Fibroblast of skin of right biceps (primary cell): ENCODE data around the gene KRTAP10-7.
"Not testable (repeated sequence)": the region's sequence is repeated elsewhere in the genome, so short reads cannot be mapped to it uniquely, and the experiment has no call there.

Source experiments
- DNase-seq: peaks from one replicate; pipeline ENCODE4 v3.0.0-alpha.2; 2013

The KRTAP10-7 gene

DNA sequence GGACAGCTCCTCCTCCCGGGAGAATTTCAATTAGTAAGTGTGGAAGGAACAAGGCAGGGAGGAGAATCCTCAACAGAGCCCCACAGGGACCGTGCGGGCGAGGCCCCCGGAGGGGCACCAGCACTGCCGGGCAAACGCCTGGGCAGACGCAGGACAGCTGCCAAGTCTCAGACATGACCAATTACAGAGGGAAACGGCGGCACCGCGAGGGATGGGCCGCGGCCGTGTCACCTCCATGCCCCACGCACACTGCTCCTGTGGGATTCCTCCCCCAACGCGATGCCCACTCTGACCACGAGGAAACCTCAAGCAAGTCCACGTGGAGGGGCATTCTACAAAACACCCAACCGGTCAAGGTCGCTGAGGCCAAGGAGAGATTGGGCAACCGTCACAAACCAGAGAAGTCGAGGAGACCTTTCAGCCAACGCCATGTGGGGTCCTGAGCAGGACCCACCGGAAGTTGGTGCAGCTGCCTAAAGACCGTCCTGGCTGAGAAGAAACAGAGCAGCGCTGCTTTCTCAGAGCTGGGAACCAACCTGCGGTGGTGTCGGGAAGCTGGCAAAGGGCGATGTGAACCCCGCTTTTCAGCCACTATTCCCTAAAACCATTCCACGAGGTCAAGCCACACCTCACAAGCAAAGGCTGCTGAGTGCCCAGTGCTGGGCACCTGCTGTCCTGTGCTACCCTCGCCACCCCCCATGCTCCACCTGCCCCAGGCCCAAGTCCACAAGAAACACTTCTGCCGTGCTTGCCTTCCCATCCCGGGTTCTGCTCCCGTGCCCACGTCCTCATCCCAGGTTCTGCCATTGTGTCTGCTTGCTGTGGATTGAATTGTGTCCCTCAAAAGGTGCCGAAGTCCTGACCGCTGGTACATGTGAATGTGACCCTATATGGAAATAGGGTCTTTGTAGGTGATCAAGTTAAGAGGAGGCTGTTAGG, 28.3 kb upstream of the KRTAP10-7 start:
- DNase-seq = no peak

DNA sequence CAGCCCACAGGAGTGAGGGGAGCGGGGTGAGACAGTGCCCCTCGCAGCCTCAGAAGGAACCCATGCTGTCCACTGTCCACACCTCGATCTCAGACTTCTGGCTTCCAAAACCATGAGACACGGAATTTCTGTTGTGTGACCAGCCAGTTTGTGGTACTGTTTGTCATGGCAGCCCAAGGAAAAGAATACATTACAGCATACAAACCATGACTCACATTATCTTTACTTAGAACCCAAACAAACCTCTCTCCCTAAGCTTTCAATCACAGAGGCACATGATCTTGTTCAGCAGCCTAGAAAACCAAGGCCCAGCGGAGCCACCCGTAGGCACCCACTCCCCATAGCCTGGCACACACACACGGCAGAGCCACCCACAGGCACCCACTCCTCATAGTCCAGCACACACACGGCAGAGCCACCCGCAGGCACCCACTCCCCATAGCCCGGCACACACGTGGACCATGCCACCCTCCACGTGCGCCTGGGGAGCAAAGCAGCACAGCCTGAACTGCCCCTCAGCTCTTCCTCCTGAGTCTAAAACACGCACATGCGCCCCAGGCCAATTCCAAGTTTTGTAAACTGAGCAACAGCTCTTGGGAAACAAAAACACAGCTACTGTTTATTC, 27.3 kb upstream of the KRTAP10-7 start:
- no peak for DNase-seq

DNA sequence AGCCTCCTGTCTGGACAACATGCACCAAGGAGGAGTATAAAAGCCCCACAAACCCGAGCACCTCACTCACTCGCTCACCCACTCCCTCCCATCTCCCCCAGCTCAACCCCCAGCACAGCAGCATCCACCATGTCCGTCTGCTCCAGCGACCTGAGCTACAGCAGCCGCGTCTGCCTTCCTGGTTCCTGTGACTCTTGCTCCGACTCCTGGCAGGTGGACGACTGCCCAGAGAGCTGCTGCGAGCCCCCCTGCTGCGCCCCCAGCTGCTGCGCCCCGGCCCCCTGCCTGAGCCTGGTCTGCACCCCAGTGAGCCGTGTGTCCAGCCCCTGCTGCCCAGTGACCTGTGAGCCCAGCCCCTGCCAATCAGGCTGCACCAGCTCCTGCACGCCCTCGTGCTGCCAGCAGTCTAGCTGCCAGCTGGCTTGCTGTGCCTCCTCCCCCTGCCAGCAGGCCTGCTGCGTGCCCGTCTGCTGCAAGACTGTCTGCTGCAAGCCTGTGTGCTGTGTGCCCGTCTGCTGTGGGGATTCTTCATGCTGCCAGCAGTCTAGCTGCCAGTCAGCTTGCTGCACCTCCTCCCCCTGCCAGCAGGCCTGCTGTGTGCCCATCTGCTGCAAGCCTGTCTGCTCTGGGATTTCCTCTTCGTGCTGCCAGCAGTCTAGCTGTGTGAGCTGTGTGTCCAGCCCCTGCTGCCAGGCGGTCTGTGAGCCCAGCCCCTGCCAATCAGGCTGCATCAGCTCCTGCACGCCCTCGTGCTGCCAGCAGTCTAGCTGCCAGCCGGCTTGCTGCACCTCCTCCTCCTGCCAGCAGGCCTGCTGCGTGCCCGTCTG, 26.6 kb upstream of the KRTAP10-7 start, which contains the start of gene KRTAP10-4:
Gene KRTAP10-4, plus strand, starts transcription at position 100 of the 827 bp plus-strand sequence. Its CDS starts 30 bp downstream, at position 130.
- DNase-seq = not testable (repeated sequence)

DNA sequence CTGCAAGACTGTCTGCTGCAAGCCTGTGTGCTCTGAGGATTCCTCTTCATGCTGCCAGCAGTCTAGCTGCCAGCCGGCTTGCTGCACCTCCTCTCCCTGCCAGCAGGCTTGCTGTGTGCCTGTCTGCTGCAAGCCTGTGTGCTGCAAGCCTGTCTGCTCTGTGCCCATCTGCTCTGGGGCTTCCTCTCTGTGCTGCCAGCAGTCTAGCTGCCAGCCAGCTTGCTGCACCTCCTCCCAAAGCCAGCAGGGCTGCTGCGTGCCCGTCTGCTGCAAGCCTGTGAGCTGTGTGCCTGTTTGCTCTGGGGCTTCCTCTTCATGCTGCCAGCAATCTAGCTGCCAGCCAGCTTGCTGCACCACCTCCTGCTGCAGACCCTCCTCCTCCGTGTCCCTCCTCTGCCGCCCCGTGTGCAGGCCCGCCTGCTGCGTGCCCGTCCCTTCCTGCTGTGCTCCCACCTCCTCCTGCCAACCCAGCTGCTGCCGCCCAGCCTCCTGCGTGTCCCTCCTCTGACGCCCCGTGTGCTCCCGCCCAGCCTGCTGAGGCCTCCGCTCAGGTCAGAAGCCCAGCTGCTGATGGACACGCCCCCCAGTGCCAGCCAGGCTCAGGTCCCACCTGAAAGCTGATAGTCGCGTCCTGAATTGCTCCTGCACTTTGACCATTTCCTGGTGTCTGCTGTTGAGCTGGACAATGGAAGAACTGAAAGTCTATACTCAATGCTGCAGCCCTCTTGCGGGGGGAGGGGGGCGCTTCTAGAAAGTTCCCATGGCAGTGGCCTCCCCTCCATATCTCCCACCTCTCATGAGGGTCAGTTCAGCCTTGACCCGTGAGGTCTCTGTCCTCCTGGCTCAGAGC, 25.7 kb upstream of the KRTAP10-7 start:
- DNase-seq = no peak

DNA sequence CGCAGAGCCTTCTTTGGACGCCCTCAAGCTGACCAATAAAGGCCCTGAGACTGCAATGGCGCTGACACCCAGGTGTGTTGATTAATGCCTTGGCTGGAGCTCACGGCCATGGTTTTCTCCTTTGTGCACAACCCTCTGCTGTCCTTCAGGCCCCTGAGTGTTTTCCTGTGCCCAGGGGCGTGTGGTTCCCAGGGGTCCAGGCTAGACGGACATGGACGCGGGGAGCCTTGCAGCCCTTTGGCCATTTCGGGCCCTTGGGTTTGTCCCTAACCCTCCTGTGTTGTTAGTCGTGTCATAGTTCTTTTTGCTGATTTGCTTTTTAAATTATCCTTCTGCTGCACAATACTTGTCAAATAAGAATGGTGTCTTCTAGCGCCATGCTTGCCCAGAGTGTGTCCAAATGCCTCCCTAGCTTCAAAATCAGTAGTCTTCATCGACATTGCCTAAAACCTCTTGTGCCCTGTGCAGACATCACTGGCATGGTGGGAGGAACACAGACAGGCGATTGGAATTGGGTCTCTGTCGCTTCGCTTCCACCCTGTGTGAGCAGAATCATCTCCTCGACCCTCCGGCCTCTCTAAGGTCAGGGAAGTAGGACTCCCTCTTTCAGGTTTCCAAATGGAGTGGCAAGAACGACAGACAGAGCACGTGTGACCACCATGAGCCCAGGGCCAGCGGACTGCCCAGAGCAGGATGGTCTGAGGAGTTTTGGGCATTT, 24.9 kb upstream of the KRTAP10-7 start:
- no peak for DNase-seq

DNA sequence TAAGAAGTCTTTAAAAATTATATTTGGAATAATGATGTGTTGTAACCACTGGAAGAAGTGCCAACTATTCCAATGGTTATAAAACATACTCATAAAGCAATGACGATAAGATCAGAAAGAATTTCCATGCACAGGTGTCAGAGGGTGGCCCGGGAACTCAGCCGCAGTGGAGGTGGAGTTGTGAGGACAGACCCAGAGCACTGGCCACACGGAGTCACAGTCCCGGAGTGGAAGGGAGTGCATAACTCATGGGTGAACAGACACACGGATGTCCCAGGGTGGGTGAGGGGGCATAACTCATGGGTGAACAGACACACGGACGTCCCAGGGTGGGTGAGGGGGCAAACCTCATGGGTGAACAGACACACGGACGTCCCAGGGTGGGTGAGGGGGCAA, 24.4 kb upstream of the KRTAP10-7 start:
- no peak for DNase-seq

DNA sequence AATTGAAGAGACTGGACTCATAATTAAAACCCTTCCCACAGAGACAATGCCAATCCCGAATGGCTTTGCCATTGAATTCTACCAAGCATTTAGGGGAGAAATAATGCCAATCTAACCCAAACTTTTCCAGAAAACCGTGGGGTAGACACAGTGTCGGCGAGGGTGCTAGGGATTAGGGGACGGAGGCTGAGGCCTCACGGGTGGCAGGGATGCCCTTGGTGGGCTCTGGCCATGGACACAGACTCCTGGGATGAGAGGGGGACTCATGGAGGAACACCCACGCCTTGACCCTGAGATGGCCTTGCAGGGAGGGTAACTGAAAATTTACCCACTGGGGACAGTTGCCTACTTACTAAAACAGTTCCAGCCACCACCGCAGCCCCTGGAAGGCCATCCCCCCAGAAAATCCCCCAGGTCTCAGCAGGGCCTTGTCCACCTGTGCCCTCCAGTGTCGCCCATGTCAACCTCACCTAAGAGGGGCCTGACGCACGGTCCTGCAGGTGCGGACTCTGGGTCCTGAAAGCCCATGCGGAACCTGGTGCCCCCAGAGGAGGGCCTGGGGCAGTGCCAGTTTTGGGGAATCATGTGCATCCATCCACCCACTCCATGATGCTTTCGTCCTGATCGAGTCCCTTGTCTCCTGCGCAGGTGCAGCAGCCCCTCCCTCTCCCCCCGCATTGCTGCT, 21.9 kb upstream of the KRTAP10-7 start:
- DNase-seq = no peak

DNA sequence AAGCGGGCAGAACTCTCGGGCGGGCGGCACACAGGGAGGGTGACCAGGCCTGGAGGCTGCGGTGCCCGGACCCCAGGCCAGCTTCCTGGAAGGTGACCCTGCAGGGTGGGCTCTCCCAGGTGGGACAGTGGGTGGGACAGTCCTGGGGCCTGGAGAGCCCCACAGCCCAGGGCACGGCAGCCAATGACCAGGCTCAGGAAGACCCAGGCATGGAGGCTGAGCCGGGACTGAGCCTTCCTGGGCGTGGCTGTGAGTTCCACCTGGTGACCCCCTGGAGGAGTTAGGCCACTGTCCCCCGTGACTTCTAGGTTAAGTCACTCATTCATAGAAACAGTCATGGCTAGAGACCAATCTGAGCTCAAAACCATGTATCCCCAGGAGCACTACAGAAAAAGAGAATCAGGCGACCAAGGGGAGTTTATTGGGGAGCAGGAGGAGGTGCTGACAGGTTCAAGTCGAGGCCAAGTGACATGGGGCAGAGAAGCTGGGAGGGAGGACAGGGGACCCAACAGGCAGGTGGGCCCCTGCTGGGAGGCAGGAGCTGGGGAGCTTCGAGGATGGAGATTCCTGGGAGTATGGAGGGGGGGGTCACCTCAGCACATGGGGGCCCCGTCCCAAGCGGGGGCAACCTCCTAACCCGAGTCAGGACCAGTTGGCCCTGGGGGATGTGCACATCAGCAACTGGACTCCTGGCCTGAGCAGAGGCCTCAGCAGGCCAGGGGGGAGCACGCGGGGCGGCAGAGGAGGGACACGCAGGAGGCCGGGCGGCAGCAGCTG, 21.2 kb upstream of the KRTAP10-7 start:
- DNase-seq = no peak

DNA sequence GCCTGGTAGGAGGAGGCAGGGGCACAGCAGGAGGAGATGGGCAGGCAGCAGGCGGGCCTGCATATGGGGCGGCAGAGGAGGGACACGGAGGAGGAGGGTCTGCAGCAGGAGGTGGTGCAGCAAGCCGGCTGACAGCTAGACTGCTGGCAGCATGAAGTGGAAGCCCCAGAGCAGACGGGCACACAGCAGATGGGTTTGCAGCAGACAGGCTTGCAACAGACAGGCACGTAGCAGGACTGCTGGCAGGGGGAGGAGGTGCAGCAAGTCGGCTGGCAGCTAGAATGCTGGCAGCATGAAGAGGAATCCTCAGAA, 20.6 kb upstream of the KRTAP10-7 start:
- DNase-seq = no peak

DNA sequence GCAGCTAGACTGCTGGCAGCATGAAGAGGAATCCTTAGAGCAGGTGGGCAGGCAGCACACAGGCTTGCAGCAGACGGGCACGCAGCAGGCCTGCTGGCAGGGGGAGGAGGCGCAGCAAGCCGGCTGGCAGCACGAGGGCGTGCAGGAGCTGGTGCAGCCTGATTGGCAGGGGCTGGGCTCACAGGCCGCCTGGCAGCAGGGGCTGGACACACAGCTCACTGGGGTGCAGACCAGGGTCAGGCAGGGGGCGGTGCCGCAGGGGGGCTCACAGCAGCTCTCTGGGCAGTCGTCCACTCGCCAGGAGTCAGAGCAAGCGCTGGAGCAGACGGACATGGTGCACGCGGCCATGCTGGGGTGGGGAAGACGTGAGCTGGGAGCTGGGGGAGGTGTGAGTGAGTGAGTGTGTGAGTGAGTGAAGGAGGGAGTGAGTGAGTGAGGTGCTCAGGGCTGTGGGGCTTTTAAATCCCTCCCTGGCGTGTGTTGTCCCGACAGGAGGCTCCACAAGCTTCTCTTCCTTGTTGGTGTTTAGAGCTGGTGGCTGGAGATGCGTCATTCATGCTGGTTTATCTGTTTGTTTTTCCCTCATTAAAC, 20.1 kb upstream of the KRTAP10-7 start, which contains the start of gene KRTAP10-5:
Gene KRTAP10-5, minus strand, starts transcription at position 374 of the 591 bp plus-strand sequence. Its CDS starts 26 bp downstream, at position 348.
- DNase-seq = not testable (repeated sequence)

DNA sequence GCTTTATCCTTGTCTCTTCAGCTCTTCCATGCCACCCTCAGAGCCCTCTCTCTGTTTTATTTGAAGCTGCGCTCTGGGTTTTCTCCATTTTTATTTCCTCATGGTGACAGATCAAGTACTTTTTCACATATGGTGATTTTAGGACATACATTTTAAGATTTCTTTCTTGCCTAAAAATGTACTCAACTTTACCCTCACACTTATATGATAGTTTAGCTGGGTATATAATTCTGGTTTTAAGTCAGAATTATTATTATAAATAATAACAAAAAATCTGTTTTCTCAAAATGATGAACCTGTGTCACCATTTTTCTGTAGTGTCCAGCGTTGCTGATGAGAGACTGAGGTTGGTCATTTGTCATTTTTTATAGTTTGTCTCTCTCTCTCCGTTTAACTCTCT, 19.2 kb upstream of the KRTAP10-7 start:
- no peak for DNase-seq

DNA sequence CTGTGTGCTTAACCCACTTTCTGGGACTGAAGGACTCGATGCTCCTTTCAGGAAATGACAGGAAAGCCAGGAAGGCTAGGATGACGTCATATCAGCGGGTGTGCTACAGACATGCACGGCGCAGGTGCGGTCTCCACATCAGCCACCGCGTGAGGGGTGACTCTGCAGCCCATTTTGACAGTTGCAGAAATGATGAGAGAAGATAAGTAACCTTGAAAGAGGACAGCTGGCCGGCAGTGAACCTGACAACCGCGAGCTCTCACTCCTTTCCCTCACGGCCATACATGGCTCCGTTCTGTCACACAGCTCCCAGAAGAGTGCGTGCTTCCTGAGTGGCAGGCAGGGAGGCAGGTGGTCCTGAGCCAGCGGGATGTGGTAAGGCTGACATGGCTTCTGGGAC, 18.3 kb upstream of the KRTAP10-7 start:
- no peak for DNase-seq

DNA sequence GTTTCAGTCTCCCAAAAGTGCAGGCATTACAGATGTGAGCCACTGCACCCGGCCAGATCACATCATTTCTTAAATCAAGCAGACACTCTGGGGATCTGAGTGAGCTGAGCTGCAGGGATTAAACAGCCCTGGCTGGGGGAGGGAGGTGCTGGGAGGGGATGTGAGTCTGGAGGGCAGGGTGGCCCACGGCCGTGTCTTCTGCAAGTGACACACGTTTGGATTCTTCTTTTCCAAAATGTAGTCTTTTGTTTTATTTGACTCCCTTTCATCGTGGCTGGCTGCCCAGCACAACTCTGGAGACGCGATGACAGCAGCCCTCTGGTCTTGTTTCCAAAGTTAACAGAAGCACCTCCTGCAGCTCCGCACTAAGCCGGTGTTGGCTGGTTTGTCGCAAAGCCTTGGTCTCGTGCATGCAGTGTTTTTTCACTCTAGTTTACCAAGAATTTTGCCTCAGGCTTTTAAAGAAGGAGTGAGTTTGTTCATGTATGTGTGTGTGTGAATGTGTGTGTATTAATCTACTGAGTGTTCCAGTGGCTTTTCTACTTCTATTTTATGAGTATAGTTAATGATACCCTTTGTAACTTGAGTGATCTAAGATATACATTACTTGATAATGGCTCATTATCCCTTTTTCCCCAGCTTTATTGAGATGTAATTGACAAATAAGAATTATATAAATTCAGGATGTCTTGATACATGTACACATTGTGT, 17.2 kb upstream of the KRTAP10-7 start:
- no peak for DNase-seq

DNA sequence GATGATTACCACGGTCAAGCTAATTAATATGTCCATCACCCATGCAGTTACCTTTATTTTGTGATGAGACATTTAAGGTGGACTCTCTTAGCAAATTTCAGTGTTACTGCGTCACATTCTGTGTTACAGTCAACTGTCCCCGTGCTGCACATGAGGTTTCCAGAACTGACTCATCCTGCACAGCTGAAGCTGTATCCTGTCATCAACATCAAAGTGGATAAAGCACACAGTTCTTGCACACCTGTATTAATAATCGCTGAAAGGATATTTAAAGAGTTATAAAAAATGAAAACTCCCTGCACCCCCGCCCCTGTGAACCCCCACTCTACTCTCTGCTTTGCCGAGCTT, 16.6 kb upstream of the KRTAP10-7 start:
- no peak for DNase-seq

DNA sequence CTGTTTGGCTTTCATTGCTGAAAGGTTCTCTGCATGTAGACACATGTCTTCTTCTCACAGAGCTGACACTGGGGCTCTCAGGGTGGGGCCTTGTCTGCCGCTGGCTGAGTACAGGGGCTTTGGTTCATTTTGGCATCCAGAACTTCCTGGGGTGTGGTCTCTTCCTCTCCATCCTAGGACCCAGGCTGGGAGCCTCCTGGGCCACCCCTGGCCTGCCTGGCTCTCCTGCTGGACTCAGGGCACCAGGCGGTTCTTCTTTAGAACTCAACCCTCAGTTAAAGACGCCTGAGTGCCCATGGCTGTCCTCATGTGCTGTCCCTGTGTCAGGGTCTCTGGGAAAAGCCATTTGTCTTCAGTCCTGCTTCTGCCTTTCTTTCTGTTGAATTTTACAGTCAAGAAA, 14.5 kb upstream of the KRTAP10-7 start:
- DNase-seq = no peak

DNA sequence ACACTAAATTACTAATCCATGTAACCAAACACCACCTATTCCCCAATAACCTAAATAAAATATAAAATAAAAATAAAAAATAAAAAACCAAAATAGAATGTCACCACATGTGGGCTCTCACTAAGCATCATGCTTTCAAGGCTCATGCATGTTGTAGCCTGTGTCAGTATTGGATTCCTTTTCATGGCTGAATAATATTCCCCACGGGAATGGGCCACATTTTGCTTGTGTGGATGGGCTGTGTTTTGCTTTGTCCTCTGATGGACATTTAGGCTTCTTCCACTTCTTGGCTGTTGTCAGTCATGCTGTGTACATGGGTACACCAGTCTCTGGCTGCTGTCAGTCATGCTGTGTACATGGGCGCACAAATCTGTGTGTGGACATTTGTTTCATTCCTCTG, 11.3 kb upstream of the KRTAP10-7 start:
- no peak for DNase-seq

DNA sequence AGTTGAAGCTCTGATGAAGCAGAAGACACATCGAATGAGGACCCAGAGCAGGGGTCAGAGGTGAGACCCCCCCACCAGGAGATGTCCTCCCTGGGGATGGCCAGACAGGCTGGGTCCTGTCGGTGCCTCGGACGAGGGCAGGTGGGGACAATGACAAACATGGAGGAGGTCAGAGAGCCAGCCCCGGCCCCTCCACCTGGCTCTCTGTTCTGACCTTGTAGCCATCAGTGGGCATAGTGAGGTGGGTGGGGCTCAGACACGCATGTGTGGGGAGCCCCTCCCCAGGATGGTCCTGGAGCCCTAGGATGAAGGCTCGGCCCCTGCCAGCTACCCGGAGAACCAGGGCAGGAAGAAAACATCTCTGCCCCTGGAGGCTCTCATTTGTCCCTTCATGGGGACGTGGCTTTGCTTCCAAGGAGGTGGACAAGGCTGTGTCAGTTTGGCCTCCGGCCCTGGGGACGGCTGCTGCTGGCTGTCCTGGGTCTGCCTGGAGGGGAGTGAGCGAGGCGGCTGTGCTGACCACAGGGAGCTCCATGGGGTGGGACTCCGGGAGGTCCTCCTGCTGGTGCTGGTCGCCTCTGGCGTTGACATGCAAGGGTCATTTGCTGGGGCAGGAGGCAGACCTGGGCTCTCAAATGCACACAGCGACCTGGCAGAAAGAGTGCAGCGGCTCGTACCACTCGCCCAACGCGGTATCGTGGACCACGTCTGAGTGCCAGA, 10.7 kb upstream of the KRTAP10-7 start:
- DNase-seq = no peak

DNA sequence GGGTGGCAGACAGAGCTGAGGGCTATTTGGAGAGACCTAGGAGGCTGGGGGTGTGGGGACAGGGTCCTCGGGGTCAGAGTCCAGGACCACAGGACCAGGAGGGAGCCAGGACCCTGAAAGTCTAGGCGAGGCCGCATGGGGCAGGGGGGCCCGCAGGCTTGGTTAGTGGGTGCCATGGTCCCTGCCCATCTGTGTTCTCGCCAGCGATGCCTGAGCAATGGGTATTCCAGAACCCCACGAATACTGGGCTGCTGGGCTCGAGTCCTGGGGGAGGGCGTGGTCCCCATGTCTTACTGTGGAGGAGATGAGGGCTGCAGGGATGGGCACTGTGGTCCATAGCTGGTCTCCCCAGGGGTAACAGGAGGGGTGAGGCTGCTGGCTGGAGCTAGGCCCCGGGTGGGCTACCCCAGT, 10.1 kb upstream of the KRTAP10-7 start:
- DNase-seq = no peak
